Measurements from ENCODE around the gene PEX3.
"Not testable (repeated sequence)": the region's sequence is repeated elsewhere in the genome, so short reads cannot be mapped to it uniquely, and the experiment has no call there.

Gene PEX3

DNA sequence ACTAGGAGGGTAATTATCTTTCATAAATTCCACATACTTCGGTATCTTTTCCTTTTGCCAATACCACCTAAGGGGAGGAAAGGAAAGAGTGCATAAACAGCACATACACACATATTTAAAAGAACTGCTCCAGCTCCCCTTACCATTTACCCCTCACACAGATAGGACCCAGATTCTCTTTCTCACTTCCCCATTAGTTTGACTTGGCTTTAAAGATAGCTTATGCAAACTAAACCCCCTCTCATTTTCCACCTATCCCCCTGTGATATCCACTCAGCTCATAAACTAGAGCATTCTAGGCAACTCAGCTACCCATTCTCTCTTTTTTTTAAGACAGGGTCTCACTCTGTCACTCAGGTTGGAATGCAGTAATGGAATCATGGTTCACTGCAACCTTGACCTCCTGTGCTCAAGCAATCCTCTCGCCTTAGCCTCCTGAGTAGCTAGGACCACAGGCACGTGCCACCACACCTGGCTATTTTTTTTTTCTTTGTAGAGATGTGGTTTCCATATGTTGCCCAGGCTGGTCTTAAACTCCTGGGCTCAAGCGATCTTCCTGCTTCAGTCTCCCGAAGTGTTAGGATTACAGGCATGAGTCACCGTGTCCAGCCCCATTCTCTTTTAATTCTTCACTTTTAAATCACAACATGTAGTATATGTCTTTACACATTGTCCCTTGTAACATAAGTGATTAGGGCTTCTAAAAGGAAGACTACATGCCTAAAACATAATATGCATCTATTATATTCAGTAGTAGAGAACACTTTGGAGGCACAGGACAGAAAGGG is 56.9 kb downstream of the PEX3 start:
- H3K23ac ChIP-seq (ENCODE audit: low read length), result no peak overlapping the region
- H3K36me3 ChIP-seq (ENCODE audit: control insufficient read depth in 1 of 2, insufficient read depth in 2 of 2, low read length in 2 of 2), result peaks cover 0 to 7% of the 10 kb centered on the region in 2 experiments
- no peak overlapping the region for H2BK5ac ChIP-seq (ENCODE audit: low read depth, low read length, poor library complexity)
- no peak overlapping the region for H3K4me3 ChIP-seq (ENCODE audit: low read depth, low read length)
- H2BK12ac ChIP-seq (ENCODE audit: low read length), result no peak overlapping the region
- H3K4ac ChIP-seq (ENCODE audit: low read depth, low read length), result no peak overlapping the region
- no peak overlapping the region for H3K27ac ChIP-seq (ENCODE audit: low read depth, low read length)
- H4K12ac ChIP-seq (ENCODE audit: low read depth, low read length), result no peak overlapping the region
- no peak overlapping the region for H3K4me2 ChIP-seq (ENCODE audit: low read length)
- H3K9ac ChIP-seq (ENCODE audit: low read length), result no peak overlapping the region
- peaks cover 5 to 10% of the 10 kb centered on the region in 2 experiments for H3K4me1 ChIP-seq (ENCODE audit: control insufficient read depth in 1 of 2, insufficient read depth in 2 of 2, low read length in 2 of 2)
- no peak overlapping the region for H4K91ac ChIP-seq (ENCODE audit: low read depth, low read length)
- DNase-seq, result no peak
- H3K79me1 ChIP-seq (ENCODE audit: low read length), result peaks cover 6% of the 10 kb centered on the region
- no CpG with 5 or more reads among the region's 6 CpGs for WGBS (ENCODE audit: extremely low coverage, insufficient coverage, insufficient read length)
- H2BK120ac ChIP-seq (ENCODE audit: insufficient read depth, low read length, poor library complexity), result no peak overlapping the region
- no peaks in the 10 kb centered on the region for H3K27me3 ChIP-seq (ENCODE audit: insufficient read depth, low read length)
- peaks cover 4% of the 10 kb centered on the region for H3K79me2 ChIP-seq (ENCODE audit: control insufficient read depth, insufficient read depth, low read length, poor library complexity)
- H4K8ac ChIP-seq (ENCODE audit: low read depth, low read length), result no peak overlapping the region
- no peak overlapping the region for H2AFZ ChIP-seq (ENCODE audit: insufficient read depth, low read length, poor library complexity)
- H3K18ac ChIP-seq (ENCODE audit: low read length), result no peak overlapping the region
- H2AK5ac ChIP-seq (ENCODE audit: low read length), result no peak overlapping the region
- H3K9me3 ChIP-seq (ENCODE audit: insufficient read depth, low read depth, low read length), result no peaks in the 10 kb centered on the region
- no peak overlapping the region for H3K14ac ChIP-seq (ENCODE audit: low read length)

DNA sequence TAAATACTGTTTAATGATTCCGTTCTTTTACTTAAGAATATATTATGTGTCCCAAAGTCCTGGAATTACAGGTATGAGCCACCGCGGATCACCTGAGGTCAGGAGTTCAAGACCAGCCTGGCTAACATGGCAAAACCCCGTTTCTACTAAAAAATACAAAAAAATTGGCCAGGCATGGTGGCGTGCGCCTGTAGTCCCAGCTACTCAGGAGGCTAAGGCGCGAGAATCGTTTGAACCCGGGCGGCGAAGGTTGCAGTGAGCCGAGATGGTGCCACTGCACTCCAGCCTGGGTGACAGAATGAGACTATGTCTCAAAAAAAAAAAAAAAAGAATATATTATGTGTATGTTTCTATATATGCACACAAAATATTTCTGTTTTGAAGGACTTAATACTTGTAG is 59.7 kb downstream of the PEX3 start:
- not testable (repeated sequence) for H3K18ac ChIP-seq (ENCODE audit: low read length); H3K36me3 ChIP-seq (ENCODE audit: control insufficient read depth in 1 of 2, insufficient read depth in 2 of 2, low read length in 2 of 2); H4K12ac ChIP-seq (ENCODE audit: low read depth, low read length); H2AFZ ChIP-seq (ENCODE audit: insufficient read depth, low read length, poor library complexity); H3K27me3 ChIP-seq (ENCODE audit: insufficient read depth, low read length); H3K9me3 ChIP-seq (ENCODE audit: insufficient read depth, low read depth, low read length); H4K8ac ChIP-seq (ENCODE audit: low read depth, low read length); H3K27ac ChIP-seq (ENCODE audit: low read depth, low read length); H3K79me2 ChIP-seq (ENCODE audit: control insufficient read depth, insufficient read depth, low read length, poor library complexity); H3K4ac ChIP-seq (ENCODE audit: low read depth, low read length); H2BK5ac ChIP-seq (ENCODE audit: low read depth, low read length, poor library complexity); H2BK120ac ChIP-seq (ENCODE audit: insufficient read depth, low read length, poor library complexity); H3K4me1 ChIP-seq (ENCODE audit: control insufficient read depth in 1 of 2, insufficient read depth in 2 of 2, low read length in 2 of 2); H2AK5ac ChIP-seq (ENCODE audit: low read length); DNase-seq; H3K14ac ChIP-seq (ENCODE audit: low read length); H4K91ac ChIP-seq (ENCODE audit: low read depth, low read length); H3K23ac ChIP-seq (ENCODE audit: low read length); H3K79me1 ChIP-seq (ENCODE audit: low read length); H3K9ac ChIP-seq (ENCODE audit: low read length); H3K4me2 ChIP-seq (ENCODE audit: low read length); H2BK12ac ChIP-seq (ENCODE audit: low read length); H3K4me3 ChIP-seq (ENCODE audit: low read depth, low read length)
- no CpG with 5 or more reads among the region's 13 CpGs for WGBS (ENCODE audit: extremely low coverage, insufficient coverage, insufficient read length)

DNA sequence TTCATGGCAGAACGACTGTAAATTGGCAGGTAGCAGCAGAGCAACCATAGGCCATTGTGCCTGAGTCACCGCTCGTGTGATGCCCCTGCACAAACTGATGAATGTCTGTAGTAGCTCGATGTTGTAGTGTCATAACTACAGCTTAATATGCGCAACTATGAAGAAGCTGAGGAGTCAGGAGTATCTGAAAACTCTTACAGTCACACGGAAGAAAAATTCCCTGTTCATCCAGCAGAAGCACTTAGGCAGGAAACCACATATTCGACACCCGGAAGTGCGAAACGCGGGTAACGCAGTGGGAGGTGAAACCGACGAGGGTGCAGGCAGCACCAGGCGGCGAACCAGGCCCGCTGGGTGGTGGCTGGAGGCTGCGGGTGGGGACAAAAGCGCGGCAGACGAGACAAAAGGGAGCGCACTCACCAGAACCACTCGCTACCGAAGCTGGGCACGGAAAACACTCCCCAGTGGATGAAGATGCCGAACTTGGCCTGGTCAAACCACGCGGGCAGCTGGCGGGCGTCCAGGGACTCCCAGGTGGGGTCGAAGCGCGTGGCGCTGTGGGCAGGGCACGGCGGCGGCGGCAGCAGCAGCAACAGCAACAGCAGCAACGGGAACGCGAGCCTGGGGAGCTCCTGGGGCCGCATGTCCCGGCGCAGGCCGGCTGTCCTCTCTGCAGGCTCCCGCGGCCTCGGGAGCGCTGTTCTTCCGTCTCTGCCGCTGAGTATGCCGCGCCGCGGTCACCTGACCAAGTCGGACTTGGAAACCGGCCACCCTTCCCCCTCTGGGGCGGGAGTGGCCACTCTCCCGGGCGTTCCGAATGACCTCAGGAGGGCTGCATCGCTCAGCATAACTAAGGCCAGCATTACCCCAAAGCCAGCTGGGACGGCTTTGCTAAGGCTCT is 60.6 kb downstream of the PEX3 start, which contains the start of gene FUCA2:
Gene FUCA2 (minus strand): TSS at position 730 of the 901 bp plus-strand sequence. CDS start 86 bp downstream, at position 644.
- H2BK12ac ChIP-seq (ENCODE audit: low read length), result peak within 1 kb of the TSS; percentile 61
- no peaks in the 10 kb centered on the region for H3K27me3 ChIP-seq (ENCODE audit: insufficient read depth, low read length)

DNA sequence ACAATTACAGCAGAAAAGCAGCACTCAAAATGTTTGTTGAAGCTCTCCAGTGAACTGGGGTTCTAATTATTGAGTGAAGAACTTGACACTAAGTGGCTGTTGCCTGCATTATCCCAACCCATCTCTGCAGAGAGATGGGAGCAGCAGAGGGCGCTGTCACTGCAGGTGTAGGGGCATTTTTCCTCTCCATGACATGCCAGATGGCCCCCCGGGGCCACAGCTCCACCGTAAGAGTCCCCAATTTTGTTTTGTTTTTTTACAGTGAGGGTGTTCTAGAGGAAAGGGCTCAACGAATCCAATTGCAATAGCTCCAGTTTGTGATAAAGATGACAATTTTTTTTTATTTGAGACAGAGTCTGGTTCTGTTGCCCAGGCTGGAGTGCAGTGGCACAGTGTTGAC is 62.8 kb downstream of the PEX3 start:
- WGBS (ENCODE audit: extremely low coverage, insufficient coverage, insufficient read length), result no CpG with 5 or more reads among the region's 4 CpGs
- H3K79me1 ChIP-seq (ENCODE audit: low read length), result peaks cover 6% of the 10 kb centered on the region
- H3K9ac ChIP-seq (ENCODE audit: low read length), result no peak overlapping the region

More for the DNA sequence above, 60.6 kb downstream of the PEX3 start, which contains the start of gene FUCA2:
- Histone ChIP-seq H3K4me3 (ENCODE audit: low read depth, low read length) (peak within 1 kb of the TSS; percentile 84), H4K91ac (ENCODE audit: low read depth, low read length) (peak within 1 kb of the TSS; percentile 95), H3K14ac (ENCODE audit: low read length) (peak within 1 kb of the TSS; percentile 95), H3K79me2 (ENCODE audit: control insufficient read depth, insufficient read depth, low read length, poor library complexity) (peaks cover 4% of the 10 kb centered on the region), H2AFZ (ENCODE audit: insufficient read depth, low read length, poor library complexity) (peak within 1 kb of the TSS; percentile 98), H3K79me1 (ENCODE audit: low read length) (peaks cover 6% of the 10 kb centered on the region), H3K4ac (ENCODE audit: low read depth, low read length) (peak within 1 kb of the TSS; percentile 68), H3K9me3 (ENCODE audit: insufficient read depth, low read depth, low read length) (no peaks in the 10 kb centered on the region), H3K4me1 (ENCODE audit: control insufficient read depth in 1 of 2, insufficient read depth in 2 of 2, low read length in 2 of 2) (peaks cover 5 to 10% of the 10 kb centered on the region in 2 experiments), H3K23ac (ENCODE audit: low read length) (no peak within 1 kb of the TSS), H3K9ac (ENCODE audit: low read length) (peak within 1 kb of the TSS; percentile 59), H4K8ac (ENCODE audit: low read depth, low read length) (peak within 1 kb of the TSS; percentile 98), H2AK5ac (ENCODE audit: low read length) (peak within 1 kb of the TSS; percentile 57), H2BK120ac (ENCODE audit: insufficient read depth, low read length, poor library complexity) (peak within 1 kb of the TSS; percentile 88), H2BK5ac (ENCODE audit: low read depth, low read length, poor library complexity) (peak within 1 kb of the TSS; percentile 55), H3K36me3 (ENCODE audit: control insufficient read depth in 1 of 2, insufficient read depth in 2 of 2, low read length in 2 of 2) (peaks cover 0 to 5% of the 10 kb centered on the region in 2 experiments), H3K4me2 (ENCODE audit: low read length) (peak within 1 kb of the TSS; percentile 78), H3K27ac (ENCODE audit: low read depth, low read length) (peak within 1 kb of the TSS; percentile 56), H4K12ac (ENCODE audit: low read depth, low read length) (peak within 1 kb of the TSS; percentile 98), H3K18ac (ENCODE audit: low read length) (peak within 1 kb of the TSS; percentile 93)
- no CpG with 5 or more reads among the region's 63 CpGs for WGBS (ENCODE audit: extremely low coverage, insufficient coverage, insufficient read length)
- DNase-seq, result peak; percentile 75 to 81

More for the DNA sequence above, 62.8 kb downstream of the PEX3 start:
- H3K18ac ChIP-seq (ENCODE audit: low read length), result no peak overlapping the region
- no peak overlapping the region for H2BK5ac ChIP-seq (ENCODE audit: low read depth, low read length, poor library complexity)
- H3K4ac ChIP-seq (ENCODE audit: low read depth, low read length), result no peak overlapping the region
- H3K36me3 ChIP-seq (ENCODE audit: control insufficient read depth in 1 of 2, insufficient read depth in 2 of 2, low read length in 2 of 2), result peaks cover 0 to 2% of the 10 kb centered on the region in 2 experiments
- H4K8ac ChIP-seq (ENCODE audit: low read depth, low read length), result no peak overlapping the region
- H2AK5ac ChIP-seq (ENCODE audit: low read length), result no peak overlapping the region
- no peak overlapping the region for H3K27ac ChIP-seq (ENCODE audit: low read depth, low read length)
- no peak overlapping the region for H4K91ac ChIP-seq (ENCODE audit: low read depth, low read length)
- peaks cover 5 to 10% of the 10 kb centered on the region in 2 experiments for H3K4me1 ChIP-seq (ENCODE audit: control insufficient read depth in 1 of 2, insufficient read depth in 2 of 2, low read length in 2 of 2)
- no peaks in the 10 kb centered on the region for H3K9me3 ChIP-seq (ENCODE audit: insufficient read depth, low read depth, low read length)
- no peak overlapping the region for H2AFZ ChIP-seq (ENCODE audit: insufficient read depth, low read length, poor library complexity)
- peaks cover 4% of the 10 kb centered on the region for H3K79me2 ChIP-seq (ENCODE audit: control insufficient read depth, insufficient read depth, low read length, poor library complexity)
- no peak overlapping the region for H2BK120ac ChIP-seq (ENCODE audit: insufficient read depth, low read length, poor library complexity)
- H3K4me3 ChIP-seq (ENCODE audit: low read depth, low read length), result no peak overlapping the region
- no peak overlapping the region for H3K4me2 ChIP-seq (ENCODE audit: low read length)
- H2BK12ac ChIP-seq (ENCODE audit: low read length), result no peak overlapping the region
- H4K12ac ChIP-seq (ENCODE audit: low read depth, low read length), result no peak overlapping the region
- H3K23ac ChIP-seq (ENCODE audit: low read length), result no peak overlapping the region
- no peak overlapping the region for H3K14ac ChIP-seq (ENCODE audit: low read length)
- no peak for DNase-seq
- H3K27me3 ChIP-seq (ENCODE audit: insufficient read depth, low read length), result no peaks in the 10 kb centered on the region

All from trophoblast cell (in vitro differentiated cells and primary cell).